ENCODE results near the gene IGFN1.

DNA sequence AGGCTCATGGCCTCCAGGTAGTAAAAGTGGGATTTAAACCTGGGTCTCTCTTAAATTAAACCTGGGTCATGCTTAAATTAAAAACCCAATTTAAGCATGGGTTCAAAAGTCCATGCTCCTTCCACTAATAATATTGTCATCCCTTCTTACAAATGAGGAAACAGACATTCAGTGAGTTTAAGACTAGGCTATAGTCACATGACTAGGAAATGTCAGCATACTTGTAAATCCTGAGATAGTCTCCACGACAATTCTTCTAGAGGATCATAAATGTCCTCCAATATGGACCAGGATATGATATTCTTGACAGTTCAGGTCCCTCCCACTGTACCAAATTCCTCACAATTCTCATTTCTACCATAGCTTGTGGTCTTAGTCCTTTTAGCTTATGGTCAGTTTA is 10.5 kb upstream of the IGFN1 start:
- no peak for TF ChIP-seq POLR2A (IDR thresholded peaks at IDR 0.05)
- no peak for TF ChIP-seq POLR2AphosphoS5 (IDR thresholded peaks at IDR 0.05)

Data from transverse colon (tissue), 3 donors.